Astrocyte (in vitro differentiated cells and primary cell): ENCODE measurements around the gene PARD3B. TPM values are rescaled to one million over a fixed set of nuclear protein-coding genes. Genes with fewer than 3 reads are reported as not detected.

Experiments used
- DNase-seq: peaks from one replicate; pipeline ENCODE4 v3.0.0-alpha.2; 2010; ENCODE audit warnings: low read depth
- FAIRE-seq: peaks from 2 replicates; lab custom pipeline; 2011; peaks lifted over from hg19 to GRCh38; lab: Jason Lieb, UNC
- H2AFZ ChIP-seq: 2 replicates; pipeline ENCODE4 v1.6.0; 2012; ENCODE audit warnings: low read depth, low read length, inconsistent platforms
- H3K27ac ChIP-seq: 2 replicates; pipeline ENCODE4 v1.5.1; 2011; ENCODE audit warnings: low read depth, low read length, inconsistent platforms
- H3K27me3 ChIP-seq: 2 replicates; pipeline ENCODE4 v1.6.0; 2011; ENCODE audit warnings: low read length, inconsistent platforms; ENCODE audit not compliant: insufficient read depth
- H3K36me3 ChIP-seq: 2 replicates; pipeline ENCODE4 v1.5.1; 2011; ENCODE audit warnings: low read length, inconsistent platforms; ENCODE audit not compliant: insufficient read depth
- H3K4me1 ChIP-seq: 2 replicates; pipeline ENCODE4 v1.5.1; 2011; ENCODE audit warnings: low read length, inconsistent platforms; ENCODE audit not compliant: insufficient read depth
- H3K4me2 ChIP-seq: 2 replicates; pipeline ENCODE4 v1.6.0; 2012; ENCODE audit warnings: low read length, inconsistent platforms
- H3K4me3 ChIP-seq: 2 replicates; pipeline ENCODE4 v1.5.1; 2011; ENCODE audit warnings: low read depth, mild to moderate bottlenecking, low read length, inconsistent platforms; ENCODE audit not compliant: insufficient read depth
- H3K79me2 ChIP-seq: 2 replicates; pipeline ENCODE4 v1.6.0; 2012; ENCODE audit warnings: mild to moderate bottlenecking, low read length, inconsistent platforms; ENCODE audit not compliant: insufficient read depth
- H3K9ac ChIP-seq: 2 replicates; pipeline ENCODE4 v1.6.0; 2012; ENCODE audit warnings: mild to moderate bottlenecking, low read length, inconsistent platforms
- H3K9me3 ChIP-seq: 2 replicates; pipeline ENCODE4 v1.5.1; 2012; ENCODE audit warnings: low read depth, mild to moderate bottlenecking, low read length, inconsistent platforms; ENCODE audit not compliant: insufficient read depth
- H4K20me1 ChIP-seq: 2 replicates; pipeline ENCODE4 v1.6.0; 2012; ENCODE audit warnings: low read length, inconsistent platforms; ENCODE audit not compliant: insufficient read depth
- H3K27ac Mint-ChIP-seq: one replicate; pipeline ENCODE4 v1.8.0; 2021; ENCODE audit warnings: mild to moderate bottlenecking, mixed read lengths; ENCODE audit not compliant: unreplicated experiment
- H3K27me3 Mint-ChIP-seq: one replicate; pipeline ENCODE4 v1.8.0; 2021; ENCODE audit warnings: low read depth, mixed read lengths; ENCODE audit not compliant: unreplicated experiment
- H3K36me3 Mint-ChIP-seq: one replicate; pipeline ENCODE4 v1.8.0; 2021; ENCODE audit warnings: low read depth, mixed read lengths; ENCODE audit not compliant: unreplicated experiment
- H3K4me1 Mint-ChIP-seq: one replicate; pipeline ENCODE4 v1.8.0; 2021; ENCODE audit warnings: low read depth, mixed read lengths; ENCODE audit not compliant: unreplicated experiment
- H3K4me3 Mint-ChIP-seq: one replicate; pipeline ENCODE4 v1.8.0; 2021; ENCODE audit warnings: mild to moderate bottlenecking, moderate library complexity, mixed read lengths; ENCODE audit not compliant: unreplicated experiment
- H3K9me3 Mint-ChIP-seq: one replicate; pipeline ENCODE4 v1.8.0; 2021; ENCODE audit warnings: mild to moderate bottlenecking, mixed read lengths; ENCODE audit not compliant: unreplicated experiment
- EZH2 ChIP-seq: IDR thresholded peaks from 2 replicates; pipeline ENCODE4 v1.6.1; 2012; ENCODE audit warnings: mild to moderate bottlenecking, low read length, inconsistent platforms; ENCODE audit not compliant: insufficient read depth
- total RNA-seq: library from RNA; stranded (reverse); gene quantifications from 2 replicates; pipeline ENCODE4 v1.2.1, GENCODE V29; 2021
- TF ChIP-seq, protein P1 (sequence below): IDR thresholded peaks from 2 replicates; pipeline ENCODE4 v1.5.1; 2011; ENCODE audit warnings: low read depth, mild to moderate bottlenecking, inconsistent platforms, low read length, moderate library complexity; ENCODE audit not compliant: insufficient read depth

The PARD3B gene
- total RNA-seq, 1 donor from 2014 or later = 6.5 TPM

DNA sequence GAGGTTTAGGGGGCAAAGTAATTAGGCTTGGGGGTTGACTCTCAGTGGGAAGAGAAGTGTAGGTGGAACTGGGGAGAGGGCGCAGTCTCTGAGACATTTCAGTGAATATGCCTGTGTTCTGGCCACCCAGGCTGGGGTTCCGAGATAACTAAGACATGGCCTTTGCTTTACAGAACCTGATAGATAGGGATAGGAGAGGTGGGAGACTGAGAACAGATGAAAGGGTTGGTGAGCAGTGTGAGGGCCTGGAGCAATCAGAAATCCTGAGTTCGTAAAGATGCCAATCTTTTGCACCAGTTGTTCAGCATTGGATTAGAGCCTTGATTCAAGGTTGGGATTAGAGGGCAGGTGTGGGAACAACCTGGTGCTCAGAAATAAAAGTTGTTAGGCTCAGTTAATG, 15.6 kb downstream of the PARD3B start:
- Histone ChIP-seq H3K36me3 (no peaks in the 10 kb centered on the region), H4K20me1 (no peaks in the 10 kb centered on the region), H3K9me3 (no peaks in the 10 kb centered on the region), H2AFZ (no peak overlapping the region), H3K4me3 (no peak overlapping the region), H3K79me2 (no peaks in the 10 kb centered on the region), H3K9ac (no peak overlapping the region), H3K4me2 (no peak overlapping the region), H3K4me1 (no peaks in the 10 kb centered on the region), H3K27me3 (no peaks in the 10 kb centered on the region), H3K27ac (no peak overlapping the region)
- TF ChIP-seq, protein P1, sequence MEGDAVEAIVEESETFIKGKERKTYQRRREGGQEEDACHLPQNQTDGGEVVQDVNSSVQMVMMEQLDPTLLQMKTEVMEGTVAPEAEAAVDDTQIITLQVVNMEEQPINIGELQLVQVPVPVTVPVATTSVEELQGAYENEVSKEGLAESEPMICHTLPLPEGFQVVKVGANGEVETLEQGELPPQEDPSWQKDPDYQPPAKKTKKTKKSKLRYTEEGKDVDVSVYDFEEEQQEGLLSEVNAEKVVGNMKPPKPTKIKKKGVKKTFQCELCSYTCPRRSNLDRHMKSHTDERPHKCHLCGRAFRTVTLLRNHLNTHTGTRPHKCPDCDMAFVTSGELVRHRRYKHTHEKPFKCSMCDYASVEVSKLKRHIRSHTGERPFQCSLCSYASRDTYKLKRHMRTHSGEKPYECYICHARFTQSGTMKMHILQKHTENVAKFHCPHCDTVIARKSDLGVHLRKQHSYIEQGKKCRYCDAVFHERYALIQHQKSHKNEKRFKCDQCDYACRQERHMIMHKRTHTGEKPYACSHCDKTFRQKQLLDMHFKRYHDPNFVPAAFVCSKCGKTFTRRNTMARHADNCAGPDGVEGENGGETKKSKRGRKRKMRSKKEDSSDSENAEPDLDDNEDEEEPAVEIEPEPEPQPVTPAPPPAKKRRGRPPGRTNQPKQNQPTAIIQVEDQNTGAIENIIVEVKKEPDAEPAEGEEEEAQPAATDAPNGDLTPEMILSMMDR = no peak
- TF ChIP-seq EZH2 = no peak
- peaks cover 12% of the 10 kb centered on the region for H3K9me3 Mint-ChIP-seq
- H3K4me1 Mint-ChIP-seq = no peaks in the 10 kb centered on the region
- H3K4me3 Mint-ChIP-seq = no peak overlapping the region
- no peak overlapping the region for H3K27ac Mint-ChIP-seq
- FAIRE-seq = no peak
- no peaks in the 10 kb centered on the region for H3K27me3 Mint-ChIP-seq
- no peak for DNase-seq
- H3K36me3 Mint-ChIP-seq = peaks cover 12% of the 10 kb centered on the region

DNA sequence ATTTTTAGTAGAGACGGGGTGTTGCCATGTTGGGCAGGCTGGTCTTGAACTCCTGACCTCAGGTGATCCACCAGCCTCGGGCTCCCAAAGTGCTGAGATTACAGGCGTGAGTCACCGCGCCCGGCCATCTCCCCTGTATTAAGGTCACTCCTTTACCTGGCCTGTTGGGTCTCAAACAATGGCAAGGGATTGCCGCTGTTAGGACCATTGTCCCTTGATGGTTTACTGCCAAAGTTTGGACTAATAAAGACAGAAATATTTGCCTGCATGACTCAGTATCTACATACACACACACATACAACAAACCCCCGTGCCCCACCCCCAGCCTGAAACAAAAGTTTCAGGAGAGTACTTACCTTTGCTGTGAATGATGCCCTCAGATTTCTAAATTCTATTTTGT, 16.5 kb downstream of the PARD3B start:
- no peak for FAIRE-seq
- no peaks in the 10 kb centered on the region for H3K79me2 ChIP-seq
- no peaks in the 10 kb centered on the region for H3K4me1 Mint-ChIP-seq

DNA sequence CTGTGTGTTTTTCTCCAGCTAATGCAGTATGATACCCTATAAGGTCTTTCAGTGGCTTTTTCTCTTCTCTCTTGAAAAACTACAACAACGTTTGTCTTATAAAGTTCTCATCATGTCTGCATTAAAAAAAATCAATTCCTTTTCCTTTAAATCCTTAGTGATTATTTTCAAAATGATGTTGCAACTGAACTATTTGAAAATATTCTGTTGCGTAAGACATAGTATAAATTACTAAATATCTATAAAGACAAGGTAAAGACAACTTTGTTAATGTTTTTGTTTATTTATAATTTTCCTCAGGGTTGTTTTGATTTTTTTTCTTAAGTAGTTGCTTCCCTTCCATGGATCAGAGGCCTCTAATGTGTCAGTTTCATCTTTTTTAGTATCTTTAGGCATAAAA, 21.2 kb downstream of the PARD3B start:
- no peak for FAIRE-seq

More for the DNA sequence above, 16.5 kb downstream of the PARD3B start:
- Histone ChIP-seq H2AFZ (no peak overlapping the region), H3K4me3 (no peak overlapping the region), H3K27ac (no peak overlapping the region), H3K36me3 (no peaks in the 10 kb centered on the region), H4K20me1 (no peaks in the 10 kb centered on the region), H3K4me2 (no peak overlapping the region), H3K9me3 (no peaks in the 10 kb centered on the region), H3K9ac (no peak overlapping the region), H3K27me3 (no peaks in the 10 kb centered on the region), H3K4me1 (no peaks in the 10 kb centered on the region)
- Mint-ChIP-seq H3K4me3 (no peak overlapping the region), H3K27ac (no peak overlapping the region), H3K9me3 (peaks cover 12% of the 10 kb centered on the region), H3K36me3 (peaks cover 12% of the 10 kb centered on the region), H3K27me3 (no peaks in the 10 kb centered on the region)
- TF ChIP-seq, protein P1 = no peak
- TF ChIP-seq EZH2 = no peak
- no peak for DNase-seq

More for the DNA sequence above, 21.2 kb downstream of the PARD3B start:
- TF ChIP-seq, protein P1 = no peak
- TF ChIP-seq EZH2 = no peak
- no peak overlapping the region for H3K4me3 ChIP-seq
- H3K36me3 Mint-ChIP-seq = no peaks in the 10 kb centered on the region
- no peaks in the 10 kb centered on the region for H4K20me1 ChIP-seq
- DNase-seq = no peak
- no peaks in the 10 kb centered on the region for H3K36me3 ChIP-seq
- H3K9ac ChIP-seq = no peak overlapping the region
- H3K4me2 ChIP-seq = no peak overlapping the region
- no peaks in the 10 kb centered on the region for H3K4me1 Mint-ChIP-seq
- H3K4me3 Mint-ChIP-seq = no peak overlapping the region
- no peak overlapping the region for H3K27ac ChIP-seq
- H3K79me2 ChIP-seq = no peaks in the 10 kb centered on the region
- H3K9me3 Mint-ChIP-seq = no peaks in the 10 kb centered on the region
- no peaks in the 10 kb centered on the region for H3K9me3 ChIP-seq
- H3K27me3 Mint-ChIP-seq = no peaks in the 10 kb centered on the region
- H3K4me1 ChIP-seq = no peaks in the 10 kb centered on the region
- no peak overlapping the region for H3K27ac Mint-ChIP-seq
- no peak overlapping the region for H2AFZ ChIP-seq
- no peaks in the 10 kb centered on the region for H3K27me3 ChIP-seq
